ENCODE measurements around the gene C4A. TPM values are rescaled to one million over a fixed set of nuclear protein-coding genes. Genes with fewer than 3 reads are reported as not detected.
A peak's percentile ranks its signal among the peaks of the same experiment; 100 is the strongest.
"Not testable (repeated sequence)": the region's sequence is repeated elsewhere in the genome, so short reads cannot be mapped to it uniquely, and the experiment has no call there.

Gene C4A
- 175 TPM for total RNA-seq
- long read RNA-seq, full-length matches to known transcripts, result 17 of 135 reads
- long read RNA-seq, partial matches to known transcripts, result 108 of 135 reads
- long read RNA-seq, other reads (novel, unspliced or antisense), result 10 of 135 reads

GRCh38 chr6:31981744-31982143 lies at the start of gene C4A:
TSS of gene C4A (plus strand) at chr6:31982057. CDS start at chr6:31982108, 51 bp downstream.
- peak; percentile 79 to 87 for ATAC-seq
- DNase-seq; H3K4me1 ChIP-seq; intact Hi-C loops (cut with DNase I); H3K4me3 ChIP-seq; H3K27me3 ChIP-seq (ENCODE audit: low read depth); H3K9me3 ChIP-seq; H3K27ac ChIP-seq: not testable (repeated sequence)
- peaks cover 12% of the 10 kb centered on the region for H3K36me3 ChIP-seq

GRCh38 chr6:31932137-31932536 lies 49.7 kb upstream of the C4A start:
- ATAC-seq; intact Hi-C loops (cut with DNase I); H3K4me3 ChIP-seq; H3K27me3 ChIP-seq (ENCODE audit: low read depth); H3K36me3 ChIP-seq; H3K27ac ChIP-seq; DNase-seq; H3K9me3 ChIP-seq: not testable (repeated sequence)
- peaks cover 11% of the 10 kb centered on the region for H3K4me1 ChIP-seq

- Histone ChIP-seq H3K4me1 (peaks cover 3% of the 10 kb centered on the region), H3K9me3 (no peaks in the 10 kb centered on the region), H3K27ac (no peak overlapping the region), H3K4me3 (no peak overlapping the region), H3K36me3 (peaks cover 2% of the 10 kb centered on the region), H3K27me3 (ENCODE audit: low read depth) (no peaks in the 10 kb centered on the region)
- intact Hi-C loops (cut with DNase I), result no loop called here
- DNase-seq, result no peak
- TF ChIP-seq CTCF (IDR thresholded peaks at IDR 0.05), result no peak
- ATAC-seq, result peak in 1 of 2 donors; percentile 10
Observed at GRCh38 chr6:31933537-31933936, 48.3 kb upstream of the C4A start.

GRCh38 chr6:31935021-31935420 lies 46.8 kb upstream of the C4A start:
- Histone ChIP-seq H3K27ac (no peak overlapping the region), H3K9me3 (no peaks in the 10 kb centered on the region), H3K4me1 (no peaks in the 10 kb centered on the region), H3K4me3 (no peak overlapping the region), H3K27me3 (ENCODE audit: low read depth) (no peaks in the 10 kb centered on the region), H3K36me3 (peaks cover 16% of the 10 kb centered on the region)
- ATAC-seq, result no peak
- no peak for DNase-seq
- intact Hi-C loops (cut with DNase I), result no loop called here
- no peak for TF ChIP-seq CTCF (IDR thresholded peaks at IDR 0.05)

GRCh38 chr6:31935823-31936222 lies 46.0 kb upstream of the C4A start:
- DNase-seq, result no peak
- H3K4me3 ChIP-seq, result no peak overlapping the region
- ATAC-seq, result no peak
- no peak for TF ChIP-seq CTCF (IDR thresholded peaks at IDR 0.05)
- H3K36me3 ChIP-seq, result peaks cover 24% of the 10 kb centered on the region
- no peaks in the 10 kb centered on the region for H3K27me3 ChIP-seq (ENCODE audit: low read depth)
- no peaks in the 10 kb centered on the region for H3K9me3 ChIP-seq
- intact Hi-C loops (cut with DNase I), result no loop called here
- no peak overlapping the region for H3K27ac ChIP-seq
- no peaks in the 10 kb centered on the region for H3K4me1 ChIP-seq

- Histone ChIP-seq H3K27ac (no peak overlapping the region), H3K36me3 (peaks cover 47% of the 10 kb centered on the region), H3K27me3 (ENCODE audit: low read depth) (no peaks in the 10 kb centered on the region), H3K4me3 (no peak overlapping the region), H3K9me3 (no peaks in the 10 kb centered on the region), H3K4me1 (peaks cover 7% of the 10 kb centered on the region)
- DNase-seq (no peak), ATAC-seq (no peak)
- intact Hi-C loops (cut with DNase I), result no loop called here
- no peak for TF ChIP-seq CTCF (IDR thresholded peaks at IDR 0.05)
Observed at GRCh38 chr6:31940256-31940664, 41.6 kb upstream of the C4A start.

GRCh38 chr6:31943742-31944141 lies 38.1 kb upstream of the C4A start:
- no peak for TF ChIP-seq CTCF (IDR thresholded peaks at IDR 0.05)
- H3K9me3 ChIP-seq, result no peaks in the 10 kb centered on the region
- peaks cover 54% of the 10 kb centered on the region for H3K36me3 ChIP-seq
- H3K27ac ChIP-seq, result no peak overlapping the region
- ATAC-seq (no peak), DNase-seq (no peak)
- H3K4me1 ChIP-seq, result peaks cover 20% of the 10 kb centered on the region
- H3K4me3 ChIP-seq, result no peak overlapping the region
- intact Hi-C loops (cut with DNase I), result no loop called here
- no peaks in the 10 kb centered on the region for H3K27me3 ChIP-seq (ENCODE audit: low read depth)
